Ovary (tissue), 9 donors: ENCODE data around the gene TMEM109. TPM values are rescaled to one million over a fixed set of nuclear protein-coding genes. Genes with fewer than 3 reads are reported as not detected.

Experiments used
- DNase-seq, 5 donors: peaks; one replicate each; pipeline ENCODE4 v3.0.0-alpha.2; 2019 to 2020
- H3K27ac ChIP-seq, 2 donors: fragments of 200-600 bp; one replicate each; pipeline versions ENCODE4 v1.5.1 to v1.8.0; 2019 to 2022
- H3K27me3 ChIP-seq: fragments of 200-600 bp; one replicate; pipeline ENCODE4 v1.8.0; 2022
- H3K36me3 ChIP-seq: fragments of 200-600 bp; sonication (generic); one replicate; pipeline ENCODE4 v1.5.1; 2019
- H3K4me1 ChIP-seq: one replicate; pipeline ENCODE4 v1.8.1; 2013; ENCODE audit warnings: mild to moderate bottlenecking, moderate library complexity; ENCODE audit not compliant: insufficient read depth
- H3K4me3 ChIP-seq: fragments of 200-600 bp; sonication (generic); one replicate; pipeline ENCODE4 v1.5.1; 2017
- H3K9me3 ChIP-seq, 2 donors: fragments of 200-600 bp in 1 of 2; sonication (generic) in 1 of 2; one replicate each; pipeline versions ENCODE4 v1.5.1 to v1.8.1; 2013 to 2019; ENCODE audit warnings: mild to moderate bottlenecking in 1 of 2, moderate library complexity in 1 of 2
- EP300 ChIP-seq: sonication (generic); formaldehyde crosslinking; IDR thresholded peaks from one replicate; pipeline ENCODE4 v1.6.1; 2017; ENCODE audit warnings: antibody characterized with exemption
- POLR2A ChIP-seq: fragments of 450-650 bp; IDR thresholded peaks from one replicate; pipeline ENCODE4 v1.6.1; 2017; ENCODE audit warnings: antibody characterized with exemption, mild to moderate bottlenecking, moderate library complexity
- WGBS, 3 donors: extraction: QIAGEN DNeasy Blood & Tissue Kit in 1 of 3; methylation state at CpG; one replicate each; pipeline versions ENCODE4 v1.1.5 to v1.1.7; 2013 to 2017; 5-methylcytosine and 5-hydroxymethylcytosine counted together
- intact Hi-C, 4 donors: fragments of 100-400 bp; cut with DNase I; formaldehyde crosslinking; loops; one replicate each; pipeline versions ENCODE4 v1.11.0 to v1.15.1; 2022 to 2023
- polyA plus RNA-seq, 2 donors: library from polyadenylated mRNA; stranded (reverse); fragments of 200-250 nt in 1 of 2; fragments of 350-450 nt in 1 of 2; fragmentation: Illumina TruSeq in 1 of 2; extraction: RNeasy Lipid Tissue Mini Kit (QIAGEN cat#74804) in 1 of 2; gene quantifications; one replicate each; pipeline ENCODE4 v1.2.3, GENCODE V29; 2013 to 2014
- total RNA-seq, 7 donors: library from RNA; depleted of rRNA in 2 of 7; stranded (reverse); fragments of >200 nt in 2 of 7; fragmentation: NEBNext Ultra II Directional in 3 of 7; extraction: Animal tissue kit (Norgen Biotek cat#: 25700) in 3 of 7; gene quantifications; one replicate each; pipeline versions ENCODE4 v1.1.0 to v1.2.4, GENCODE V29; 2016 to 2023
- TF ChIP-seq, protein P1 (sequence below), 3 donors: fragments of 450-650 bp in 2 of 3; fragments of 200-600 bp in 1 of 3; IDR thresholded peaks; one replicate each; pipeline versions ENCODE4 v1.5.1 to v1.8.0; 2016 to 2022; ENCODE audit warnings: antibody characterized with exemption in 3 of 3, mild to moderate bottlenecking in 1 of 3
- donor health status: DM: no; HTN: no; CAD: no; lungs with moderate emphysema.
- donor health status: DM: no; HTN: no; CAD: no.
- donor health status: Bipolar disorder and iron deficiency.
- donor health status: DM: yes; HTN: yes; CAD: no.
- donor health status: DM: no; HTN: no; CAD: no.
- donor health status: DM: yes; HTN: yes; CAD: no.

Gene TMEM109
- total and polyA plus RNA-seq, 9 donors, result 88.7 to 145 (median 121) TPM

GRCh38 chr11:60937144-60937527, 23.2 kb downstream of the TMEM109 start:
- peak in 1 of 5 donors; percentile 18 for DNase-seq
- no peak for TF ChIP-seq POLR2A
- TF ChIP-seq, protein P1, sequence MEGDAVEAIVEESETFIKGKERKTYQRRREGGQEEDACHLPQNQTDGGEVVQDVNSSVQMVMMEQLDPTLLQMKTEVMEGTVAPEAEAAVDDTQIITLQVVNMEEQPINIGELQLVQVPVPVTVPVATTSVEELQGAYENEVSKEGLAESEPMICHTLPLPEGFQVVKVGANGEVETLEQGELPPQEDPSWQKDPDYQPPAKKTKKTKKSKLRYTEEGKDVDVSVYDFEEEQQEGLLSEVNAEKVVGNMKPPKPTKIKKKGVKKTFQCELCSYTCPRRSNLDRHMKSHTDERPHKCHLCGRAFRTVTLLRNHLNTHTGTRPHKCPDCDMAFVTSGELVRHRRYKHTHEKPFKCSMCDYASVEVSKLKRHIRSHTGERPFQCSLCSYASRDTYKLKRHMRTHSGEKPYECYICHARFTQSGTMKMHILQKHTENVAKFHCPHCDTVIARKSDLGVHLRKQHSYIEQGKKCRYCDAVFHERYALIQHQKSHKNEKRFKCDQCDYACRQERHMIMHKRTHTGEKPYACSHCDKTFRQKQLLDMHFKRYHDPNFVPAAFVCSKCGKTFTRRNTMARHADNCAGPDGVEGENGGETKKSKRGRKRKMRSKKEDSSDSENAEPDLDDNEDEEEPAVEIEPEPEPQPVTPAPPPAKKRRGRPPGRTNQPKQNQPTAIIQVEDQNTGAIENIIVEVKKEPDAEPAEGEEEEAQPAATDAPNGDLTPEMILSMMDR (IDR thresholded peaks at IDR 0.05), result no peak
- Histone ChIP-seq H3K36me3 (no peaks in the 10 kb centered on the region), H3K9me3 (no peaks in the 10 kb centered on the region), H3K27ac (no peak overlapping the region), H3K27me3 (no peaks in the 10 kb centered on the region), H3K4me1 (no peaks in the 10 kb centered on the region), H3K4me3 (no peak overlapping the region)
- intact Hi-C loops, result no loop called here
- 46 to 52% (median 49%) methylated on average over 12 of the region's 12 CpGs for WGBS, 3 donors

GRCh38 chr11:60937811-60938210, 23.9 kb downstream of the TMEM109 start:
- TF ChIP-seq EP300, result no peak
- TF ChIP-seq, protein P1 (IDR thresholded peaks at IDR 0.05), result no peak
- TF ChIP-seq POLR2A, result no peak
- Histone ChIP-seq H3K4me3 (no peak overlapping the region), H3K27me3 (no peaks in the 10 kb centered on the region), H3K36me3 (no peaks in the 10 kb centered on the region), H3K27ac (no peak overlapping the region), H3K9me3 (no peaks in the 10 kb centered on the region), H3K4me1 (no peaks in the 10 kb centered on the region)
- 87 to 95% (median 93%) methylated on average over 8 of the region's 8 CpGs for WGBS, 3 donors
- DNase-seq, result peak in 1 of 5 donors; percentile 17
- intact Hi-C loops, result no loop called here

GRCh38 chr11:60938500-60938899, 24.5 kb downstream of the TMEM109 start:
- H3K36me3 ChIP-seq, result no peaks in the 10 kb centered on the region
- no peaks in the 10 kb centered on the region for H3K9me3 ChIP-seq
- intact Hi-C loops, result no loop called here
- no peak overlapping the region for H3K27ac ChIP-seq
- no peak for DNase-seq
- no peaks in the 10 kb centered on the region for H3K27me3 ChIP-seq
- 81 to 86% (median 81%) methylated on average over 9 of the region's 9 CpGs for WGBS, 3 donors
- TF ChIP-seq, protein P1 (IDR thresholded peaks at IDR 0.05), result no peak
- TF ChIP-seq POLR2A (no peak), EP300 (no peak)
- no peaks in the 10 kb centered on the region for H3K4me1 ChIP-seq
- no peak overlapping the region for H3K4me3 ChIP-seq

DNA sequence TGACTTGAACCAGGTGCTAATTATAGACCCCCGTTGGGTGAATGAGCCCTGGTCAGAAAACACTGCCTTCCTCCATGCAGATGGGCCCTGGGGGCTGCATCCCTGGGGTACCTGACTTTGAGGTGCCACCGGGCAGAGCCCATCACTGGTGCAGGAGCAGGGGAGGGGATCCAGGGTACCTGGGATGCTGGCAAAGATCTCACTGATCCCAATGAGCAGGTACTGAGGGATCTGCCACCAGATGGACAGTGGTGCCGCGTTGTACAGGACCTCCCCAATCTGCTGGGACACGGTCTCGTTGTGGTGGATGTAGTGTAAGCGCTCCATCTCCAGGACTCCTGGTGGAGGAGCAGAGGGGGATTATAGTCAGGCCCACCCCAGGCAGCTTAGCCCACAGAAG, 25.3 kb downstream of the TMEM109 start:
- no peak overlapping the region for H3K4me3 ChIP-seq
- WGBS, 3 donors, result 85 to 90% (median 88%) methylated on average over 7 of the region's 7 CpGs
- no peaks in the 10 kb centered on the region for H3K4me1 ChIP-seq
- no peaks in the 10 kb centered on the region for H3K27me3 ChIP-seq
- no peaks in the 10 kb centered on the region for H3K9me3 ChIP-seq
- DNase-seq, result no peak
- intact Hi-C loops, result no loop called here
- H3K27ac ChIP-seq, result no peak overlapping the region
- H3K36me3 ChIP-seq, result no peaks in the 10 kb centered on the region
- TF ChIP-seq, protein P1 (IDR thresholded peaks at IDR 0.05), result no peak
- no peak for TF ChIP-seq POLR2A
- no peak for TF ChIP-seq EP300

GRCh38 chr11:60939855-60940254, 25.9 kb downstream of the TMEM109 start:
- H3K4me3 ChIP-seq, result no peak overlapping the region
- H3K9me3 ChIP-seq, result no peaks in the 10 kb centered on the region
- no peaks in the 10 kb centered on the region for H3K27me3 ChIP-seq
- intact Hi-C loops, result no loop called here
- H3K36me3 ChIP-seq, result no peaks in the 10 kb centered on the region
- no peaks in the 10 kb centered on the region for H3K4me1 ChIP-seq
- TF ChIP-seq, protein P1 (IDR thresholded peaks at IDR 0.05), result no peak
- no peak for TF ChIP-seq POLR2A
- no peak for TF ChIP-seq EP300
- H3K27ac ChIP-seq, result no peak overlapping the region
- WGBS, 3 donors, result 42 to 51% (median 50%) methylated on average over 2 of the region's 2 CpGs
- no peak for DNase-seq
